Measurements from ENCODE around the gene PCMT1. TPM values are rescaled to one million over a fixed set of nuclear protein-coding genes. Genes with fewer than 3 reads are reported as not detected.

PCMT1 gene
- total and polyA plus RNA-seq, 2 of the 8 experiments (the other 6 are each of a cell fraction or from before 2014, with no cell fraction given) = 84.3 to 91.3 TPM

GRCh38 chr6:149781715-149782114, 32.2 kb downstream of the PCMT1 start:
- H3K4me1 ChIP-seq (replicated peaks in 1 of 4; ENCODE audit: control insufficient read depth in 3 of 4, insufficient read depth in 4 of 4, low read length in 3 of 4) = no peaks in the 10 kb centered on the region
- H2BK12ac ChIP-seq (ENCODE audit: low read depth, low read length) = no peak overlapping the region
- no peak overlapping the region for H2AFZ ChIP-seq (ENCODE audit: low read length)
- no peak overlapping the region for H3K14ac ChIP-seq (ENCODE audit: insufficient read length)
- no peak overlapping the region for H3K4ac ChIP-seq (replicated peaks; ENCODE audit: insufficient read length, low read depth, low read length)
- no peak overlapping the region for H4K91ac ChIP-seq (replicated peaks; ENCODE audit: insufficient read length, low read length)
- H4K5ac ChIP-seq (ENCODE audit: insufficient read length, low read depth, low read length) = no peak overlapping the region
- no peaks in the 10 kb centered on the region for H3K79me2 ChIP-seq (ENCODE audit: control insufficient read depth in 1 of 2, insufficient read depth in 2 of 2, low read length in 2 of 2)
- TF ChIP-seq HDAC6 (IDR thresholded peaks at IDR 0.05; ENCODE audit: low read depth, low read length) (no peak), SP1 (IDR thresholded peaks at IDR 0.05; ENCODE audit: low read depth, low read length) (no peak), ATF3 (IDR thresholded peaks at IDR 0.05; ENCODE audit: insufficient read depth, low read depth, low read length) (no peak), SP2 (IDR thresholded peaks at IDR 0.05; ENCODE audit: low read length) (no peak), KDM5A (IDR thresholded peaks at IDR 0.05; ENCODE audit: low read length) (no peak), PHF8 (conservative IDR thresholded peaks at IDR 0.05; ENCODE audit: low read depth, low read length) (no peak), SIRT6 (IDR thresholded peaks at IDR 0.05; ENCODE audit: low read length) (no peak), BACH1 (IDR thresholded peaks at IDR 0.05; ENCODE audit: low read length) (no peak), CBX8 (IDR thresholded peaks at IDR 0.05; ENCODE audit: borderline replicate concordance, low read depth, low read length) (no peak), CHD2 (IDR thresholded peaks at IDR 0.05; ENCODE audit: low read length) (no peak), SIX5 (IDR thresholded peaks at IDR 0.05; ENCODE audit: low read depth, low read length) (no peak), MAFK (IDR thresholded peaks at IDR 0.05; ENCODE audit: low read depth, low read length) (no peak), RAD21 (IDR thresholded peaks at IDR 0.05 in 1 of 2, conservative IDR thresholded peaks at IDR 0.05 in 1 of 2; ENCODE audit: low read depth in 2 of 2, low read length in 2 of 2) (no peak), CBX5 (IDR thresholded peaks at IDR 0.05; ENCODE audit: low read depth, low read length) (no peak), JUND (IDR thresholded peaks at IDR 0.05; ENCODE audit: low read length) (no peak), YY1 (IDR thresholded peaks at IDR 0.05; ENCODE audit: low read depth, low read length) (no peak), RFX5 (IDR thresholded peaks at IDR 0.05; ENCODE audit: borderline replicate concordance, low read depth, low read length) (no peak)
- no peaks in the 10 kb centered on the region for H3K27me3 ChIP-seq (replicated peaks in 1 of 4; ENCODE audit: control insufficient read depth in 3 of 4, extremely low read depth in 1 of 4, insufficient read depth in 3 of 4, low read length in 3 of 4)
- H3K9me3 ChIP-seq (ENCODE audit: insufficient read depth in 2 of 2, low read depth in 1 of 2, low read length in 1 of 2) = peaks cover 0 to under 1% of the 10 kb centered on the region in 2 experiments; a peak in 1 of 4 replicates
- H3K23me2 ChIP-seq (ENCODE audit: low read depth, low read length) = no peaks in the 10 kb centered on the region
- no peak overlapping the region for H3K18ac ChIP-seq (ENCODE audit: extremely low read depth, low read length)
- H4K8ac ChIP-seq (ENCODE audit: extremely low read depth, insufficient read depth, low read length) = no peak overlapping the region
- ChIA-PET POLR2A (ENCODE audit: partially characterized antibody) (no interaction called here), CTCF (ENCODE audit: partially characterized antibody) (interaction anchor here (1.0 kb wide), 1 partner anchor 59 kb away, joined by 3 read pairs; no protein-coding TSS in a partner anchor)
- H3K79me1 ChIP-seq (ENCODE audit: low read depth, low read length) = no peaks in the 10 kb centered on the region
- no peak overlapping the region for H3K4me2 ChIP-seq (ENCODE audit: insufficient read depth in 1 of 2, low read depth in 2 of 2, low read length in 2 of 2)
- H3K27ac ChIP-seq (ENCODE audit: low read depth, low read length) = no peak overlapping the region
- H3K56ac ChIP-seq (replicated peaks; ENCODE audit: insufficient read length, low read depth, low read length) = no peak overlapping the region
- no peak overlapping the region for H2BK120ac ChIP-seq (replicated peaks; ENCODE audit: low read depth, low read length)
- H3K9ac ChIP-seq (replicated peaks in 1 of 4; ENCODE audit: extremely low read depth in 1 of 4, low read depth in 3 of 4, low read length in 3 of 4) = no peak overlapping the region
- no peak overlapping the region for H2AK5ac ChIP-seq (ENCODE audit: low read depth, low read length)
- no peak overlapping the region for H3K4me3 ChIP-seq (ENCODE audit: extremely low read depth in 1 of 4, insufficient read depth in 2 of 4, low read depth in 3 of 4, low read length in 4 of 4)
- no peak for DNase-seq (ENCODE audit: low read depth in 1 of 2, low spot score in 2 of 2)
- no peak for FAIRE-seq
- H2BK20ac ChIP-seq (ENCODE audit: low read length) = no peak overlapping the region
- no peak overlapping the region for H2BK15ac ChIP-seq (ENCODE audit: low read length)
- H2BK5ac ChIP-seq (ENCODE audit: low read depth, low read length) = no peak overlapping the region
- H3K23ac ChIP-seq (ENCODE audit: insufficient read length) = no peak overlapping the region
- H3K36me3 ChIP-seq (ENCODE audit: control insufficient read depth in 2 of 4, insufficient read depth in 4 of 4, low read length in 3 of 4) = peaks cover 0 to 11% (median 1%) of the 10 kb centered on the region in 4 experiments; a peak in 3 of 8 replicates
- no peaks in the 10 kb centered on the region for H4K20me1 ChIP-seq (replicated peaks in 1 of 2; ENCODE audit: control insufficient read depth in 1 of 2, insufficient read depth in 2 of 2, low read length in 2 of 2)

All from H1 (cell line).